Activated T-cell treated with anti-CD3 and anti-CD28 coated beads for 48 hours (primary cell): ENCODE data around the gene HOXD11.

ENCODE experiments used
- DNase-seq: peaks from one replicate; pipeline ENCODE4 v3.0.0-alpha.2; 2020; ENCODE audit warnings: low read depth

HOXD11 gene

DNA sequence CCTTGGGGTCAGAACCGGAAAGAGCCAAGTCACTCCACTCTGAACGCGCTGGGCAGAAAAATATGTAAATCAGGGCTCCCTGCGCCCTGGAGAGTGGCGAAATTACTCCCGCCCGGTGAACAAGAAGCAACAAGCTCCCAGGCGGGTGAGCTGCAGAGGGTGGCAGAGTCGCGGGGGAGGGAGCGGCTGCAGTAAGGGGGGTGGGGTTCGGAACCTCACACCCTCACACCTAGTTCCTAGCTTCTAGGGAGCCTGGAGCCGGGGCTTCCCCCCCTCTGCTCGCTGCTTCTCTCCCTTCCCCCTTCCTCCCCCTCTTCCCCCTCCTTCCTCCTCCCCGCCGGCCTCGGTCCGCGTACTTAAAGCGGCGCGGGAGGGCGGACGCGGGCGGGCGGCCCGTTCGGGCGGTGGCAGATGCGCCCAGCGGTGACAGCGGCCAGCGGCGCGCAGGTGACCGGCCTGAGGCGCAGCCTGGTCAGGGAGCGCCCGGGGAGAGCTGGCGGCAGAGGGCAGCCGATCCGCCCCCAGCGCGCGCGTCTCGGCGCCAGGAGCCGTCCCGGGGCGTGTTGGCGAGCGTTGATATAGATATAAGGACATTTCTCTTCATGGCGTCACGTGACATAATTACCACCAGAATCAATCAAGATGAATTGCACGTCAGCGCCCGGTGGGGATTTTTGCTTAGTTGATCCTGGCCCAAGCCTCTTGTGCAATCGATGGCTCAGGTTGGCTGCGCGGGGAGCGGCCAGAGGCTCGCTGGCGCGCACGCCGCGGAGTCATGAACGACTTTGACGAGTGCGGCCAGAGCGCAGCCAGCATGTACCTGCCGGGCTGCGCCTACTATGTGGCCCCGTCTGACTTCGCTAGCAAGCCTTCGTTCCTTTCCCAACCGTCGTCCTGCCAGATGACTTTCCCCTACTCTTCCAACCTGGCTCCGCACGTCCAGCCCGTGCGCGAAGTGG lies at the start of gene HOXD11:
Gene HOXD11 (plus strand): TSS at position 700 of the 959 bp plus-strand sequence. CDS start 76 bp downstream, at position 776.
- DNase-seq, result no peak

DNA sequence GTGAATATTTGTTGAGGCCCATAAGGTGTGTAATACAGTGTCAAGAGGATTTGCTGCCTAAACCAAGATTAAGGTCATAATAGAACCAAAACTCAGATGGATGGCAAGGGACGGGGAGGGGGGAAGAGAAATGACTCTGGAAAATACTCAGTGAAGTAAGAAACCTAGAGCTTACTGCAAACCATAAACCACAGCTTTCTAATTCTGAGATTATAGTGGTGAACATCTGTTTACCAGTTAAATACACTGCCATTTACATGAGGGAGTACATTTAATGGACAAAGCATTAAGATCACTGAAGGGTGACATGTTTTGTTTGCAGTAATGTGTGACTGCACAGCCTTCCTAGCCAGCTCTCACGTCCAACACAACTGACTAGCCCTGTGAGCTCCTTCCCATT lies 43.1 kb upstream of the HOXD11 start:
- DNase-seq, result no peak

DNA sequence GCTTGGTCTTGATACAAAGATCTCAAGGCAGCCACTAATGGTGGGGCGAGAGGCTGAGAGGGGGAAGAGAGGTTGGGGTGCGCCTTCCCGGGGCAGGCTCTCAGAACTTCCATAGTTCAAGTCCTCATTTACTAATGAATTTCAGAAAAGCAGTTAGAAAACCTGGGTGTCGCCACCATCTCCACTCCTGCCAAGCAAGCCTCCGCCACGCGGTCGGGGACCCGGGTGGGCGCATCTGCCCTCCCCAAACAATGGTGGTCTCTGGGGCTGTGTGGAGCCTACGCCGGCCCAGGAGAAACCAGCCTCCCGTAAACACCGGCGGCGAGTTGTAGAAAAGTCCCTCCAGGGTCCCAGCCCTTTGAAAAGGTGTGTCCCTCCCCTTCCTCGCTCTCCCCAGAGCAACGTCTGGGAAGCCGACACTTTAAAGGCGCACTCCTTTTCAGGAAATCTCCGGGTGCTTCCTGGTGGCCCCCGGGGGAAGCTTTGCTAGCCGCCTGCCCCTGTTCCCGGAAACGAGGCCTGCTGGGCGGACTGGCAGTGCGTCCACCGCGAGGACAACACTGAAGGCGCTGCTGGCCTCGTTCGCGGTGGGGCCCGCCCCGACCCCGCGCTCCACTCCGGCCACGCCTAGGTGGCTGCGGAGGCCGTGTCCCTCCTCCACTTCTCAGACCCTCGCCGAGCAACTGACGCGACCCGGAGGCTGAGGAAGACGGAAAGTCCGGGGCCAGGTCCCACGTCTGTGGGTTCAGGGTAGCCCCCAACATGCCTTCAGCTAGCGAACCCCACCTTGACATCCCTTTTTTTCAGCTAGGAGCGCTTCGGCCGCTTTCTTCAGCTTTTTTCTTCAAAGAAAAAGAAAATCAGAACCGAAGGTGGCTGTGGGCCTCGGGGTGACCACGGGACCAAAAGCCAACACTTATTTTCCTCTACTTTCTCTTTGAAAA lies 40.2 kb upstream of the HOXD11 start:
- no peak for DNase-seq

DNA sequence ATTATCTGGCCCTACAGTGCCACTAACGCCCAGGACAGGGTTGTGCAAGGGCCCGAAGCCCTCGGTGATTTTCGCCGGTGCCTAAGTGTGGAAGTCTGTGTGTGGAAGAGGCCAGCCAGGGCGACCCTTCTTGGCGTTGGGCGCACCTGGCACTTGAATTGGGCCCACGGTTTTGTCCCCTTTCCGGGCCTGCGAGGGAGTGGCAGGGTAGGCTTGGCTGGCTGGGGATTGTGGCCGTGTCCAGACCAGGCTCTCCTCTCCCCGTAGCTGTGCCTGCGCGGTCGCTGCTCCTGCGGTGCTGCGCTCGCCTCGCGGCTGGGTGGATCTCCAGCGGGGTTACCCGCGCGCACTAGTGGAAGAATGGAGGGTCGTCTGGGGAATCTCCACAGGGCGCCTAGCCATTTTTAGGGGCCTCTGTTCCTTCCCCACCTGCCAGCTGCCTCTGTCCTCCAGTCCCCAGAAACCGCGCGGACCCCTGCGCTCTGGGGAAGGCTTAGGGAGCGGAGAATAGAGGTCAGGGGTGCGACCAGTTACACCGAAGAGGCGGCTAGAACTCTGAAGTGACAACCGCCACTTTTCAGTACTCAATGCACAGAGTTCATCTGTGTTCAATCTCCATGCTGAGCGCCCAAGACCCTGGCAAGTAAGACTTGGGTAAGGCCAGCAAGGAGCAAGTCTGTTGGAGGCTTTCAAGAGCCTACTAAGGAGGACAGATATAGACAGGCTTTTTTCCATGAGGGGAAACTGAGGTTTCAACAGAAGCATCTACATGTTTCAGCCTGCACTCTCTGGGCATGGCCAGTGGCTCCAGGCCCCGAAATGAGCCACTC lies 39.3 kb upstream of the HOXD11 start:
- DNase-seq, result no peak

DNA sequence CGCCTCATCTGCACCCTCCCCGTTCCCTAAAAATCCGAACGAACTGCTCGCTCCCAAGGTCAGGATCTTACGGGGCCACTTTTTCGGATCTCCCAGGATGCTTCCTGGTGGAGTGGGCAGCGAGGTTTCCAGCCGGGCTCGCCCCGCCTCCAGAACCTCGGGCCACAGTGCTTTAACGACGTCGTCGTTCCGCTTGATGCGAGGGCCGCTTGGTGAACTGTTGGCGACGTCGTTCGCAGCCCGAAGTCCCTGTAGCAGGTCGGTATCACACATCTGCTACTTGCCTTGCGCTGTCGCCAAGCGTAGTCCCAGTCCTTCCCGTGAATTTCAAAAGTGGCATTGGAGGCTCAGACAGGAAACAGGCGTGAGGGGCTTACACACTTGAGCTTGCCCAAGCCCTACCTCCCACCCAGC lies 38.7 kb upstream of the HOXD11 start:
- no peak for DNase-seq

DNA sequence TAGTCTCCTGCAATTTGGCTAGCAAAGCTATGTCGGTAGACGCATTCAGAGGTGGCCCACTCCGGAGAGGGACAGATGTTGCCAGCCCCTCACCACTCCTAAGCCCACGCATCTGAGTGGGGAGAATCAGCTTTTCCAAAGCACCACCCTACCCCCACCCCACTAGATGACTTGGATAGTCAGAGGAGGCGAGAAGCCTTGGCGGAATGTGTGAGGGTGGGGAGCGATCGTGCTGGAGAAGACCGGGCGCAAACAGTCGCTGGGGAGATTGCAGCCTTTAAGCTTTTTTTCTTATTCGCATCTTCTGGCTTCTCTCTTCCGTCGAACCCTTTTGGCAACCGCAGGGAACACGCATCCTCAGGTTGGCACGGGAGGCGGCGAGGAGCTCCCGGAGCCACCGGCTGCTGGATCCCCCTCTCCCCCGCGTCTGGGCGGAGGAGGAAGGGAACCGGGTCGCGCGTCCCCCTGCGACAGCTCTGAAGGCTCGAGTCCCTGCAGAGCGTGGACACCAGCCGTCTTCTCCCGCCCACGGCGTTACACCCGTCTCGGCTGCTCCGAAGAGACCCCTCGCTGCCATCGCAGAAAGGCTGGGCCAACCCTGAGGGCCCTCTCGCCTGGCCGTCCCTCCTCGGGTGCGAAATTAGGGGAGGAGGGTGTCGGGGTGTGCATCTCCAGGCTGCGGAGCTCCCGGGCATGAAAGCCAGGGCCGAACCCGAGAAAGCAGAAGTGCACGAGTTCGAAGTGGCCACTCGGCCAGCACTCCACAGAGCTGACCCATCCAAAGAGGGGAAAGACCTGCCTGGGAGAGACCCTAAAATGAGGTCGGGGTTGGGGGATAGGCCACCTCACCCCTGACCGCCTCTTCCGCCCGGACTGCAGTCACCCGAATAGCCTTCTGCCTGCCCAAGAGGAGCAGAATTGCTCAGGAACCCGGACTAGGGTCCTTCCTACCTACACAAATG lies 35.5 kb upstream of the HOXD11 start:
- no peak for DNase-seq

DNA sequence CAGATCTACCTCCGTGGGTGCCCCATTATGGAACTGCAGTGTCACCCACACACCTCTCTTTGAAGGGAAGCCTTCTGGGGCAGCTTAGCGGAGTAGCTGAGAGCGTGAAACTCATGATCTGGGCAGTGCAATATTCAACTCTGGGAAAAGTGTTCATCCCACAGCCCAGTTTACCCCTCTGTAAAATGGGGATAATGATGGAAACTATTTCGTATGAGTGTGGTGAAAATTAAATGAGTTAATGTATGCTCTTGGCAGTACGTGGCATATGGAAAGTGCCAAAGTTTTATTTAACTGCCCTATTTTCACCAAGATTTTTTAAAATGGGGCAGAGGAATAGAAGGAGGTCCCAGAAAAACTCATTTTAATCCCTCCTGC lies 34.8 kb upstream of the HOXD11 start:
- no peak for DNase-seq

DNA sequence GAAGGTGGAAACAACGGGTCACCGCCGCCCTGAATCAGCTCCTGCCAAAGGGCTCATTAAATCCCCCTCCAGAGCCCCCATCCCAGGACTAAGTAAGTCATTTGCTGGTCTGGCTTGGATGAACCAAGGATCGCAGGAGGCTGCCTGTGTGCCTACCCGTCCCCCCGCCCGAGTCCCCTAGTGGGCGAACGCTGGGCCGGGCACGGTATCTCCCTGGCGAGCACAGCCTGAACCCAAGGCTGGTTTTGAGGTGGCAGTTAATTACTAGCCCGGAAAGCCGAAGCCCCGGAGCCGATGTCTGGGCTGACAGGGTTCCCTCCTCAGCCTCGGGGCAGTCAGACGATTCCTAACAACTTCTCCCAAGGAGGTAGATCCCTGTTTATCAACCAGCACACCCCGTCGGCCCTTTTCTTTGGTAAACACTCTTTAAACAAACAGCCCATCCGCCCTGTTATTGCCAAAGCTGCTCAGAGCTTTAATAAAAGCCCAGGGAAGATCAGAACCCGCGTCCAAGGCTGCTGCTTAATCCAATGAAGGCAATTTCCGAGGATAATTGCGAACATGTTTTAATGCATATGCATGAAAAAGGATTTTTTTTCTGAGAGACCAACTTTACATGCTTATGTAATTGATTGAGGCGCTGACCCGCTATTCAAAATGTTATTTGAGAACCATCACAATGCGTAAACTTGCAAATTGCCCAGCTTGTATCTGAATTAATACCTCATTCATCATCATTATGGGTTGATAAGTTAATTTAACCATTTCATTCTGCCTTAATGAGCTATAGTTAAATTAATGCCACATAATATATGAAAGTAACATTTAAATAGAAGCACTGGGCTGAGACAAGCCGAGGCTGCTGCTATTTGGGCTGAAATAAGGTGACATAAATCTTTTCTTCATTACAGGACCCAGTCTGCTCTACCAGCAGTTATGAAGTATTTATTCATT lies 33.9 kb upstream of the HOXD11 start:
- DNase-seq, result no peak

DNA sequence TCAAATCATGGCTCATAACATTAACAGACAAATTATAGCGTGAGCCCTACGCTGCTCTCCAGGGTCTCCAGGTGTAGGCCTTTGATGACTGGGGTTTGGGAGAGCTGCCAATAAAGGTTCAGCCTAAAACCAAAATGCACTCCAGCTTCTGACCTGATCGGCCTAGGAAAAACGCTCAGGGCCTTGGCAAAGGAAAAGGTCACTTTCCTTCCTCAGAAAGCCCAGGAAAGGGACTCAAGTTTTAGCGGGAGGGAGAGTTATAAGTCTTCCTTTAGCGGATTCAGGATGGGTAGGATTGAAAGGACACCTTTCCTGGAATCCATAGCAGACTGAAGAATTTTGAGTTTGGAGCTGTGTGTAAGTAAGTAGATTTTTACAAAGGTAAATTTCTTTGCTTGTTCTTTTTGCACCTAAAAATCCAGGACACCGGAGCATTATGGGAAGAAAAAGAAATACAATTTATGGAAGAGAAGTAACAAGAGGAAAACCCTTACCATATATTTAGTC lies 32.1 kb upstream of the HOXD11 start:
- DNase-seq, result no peak

DNA sequence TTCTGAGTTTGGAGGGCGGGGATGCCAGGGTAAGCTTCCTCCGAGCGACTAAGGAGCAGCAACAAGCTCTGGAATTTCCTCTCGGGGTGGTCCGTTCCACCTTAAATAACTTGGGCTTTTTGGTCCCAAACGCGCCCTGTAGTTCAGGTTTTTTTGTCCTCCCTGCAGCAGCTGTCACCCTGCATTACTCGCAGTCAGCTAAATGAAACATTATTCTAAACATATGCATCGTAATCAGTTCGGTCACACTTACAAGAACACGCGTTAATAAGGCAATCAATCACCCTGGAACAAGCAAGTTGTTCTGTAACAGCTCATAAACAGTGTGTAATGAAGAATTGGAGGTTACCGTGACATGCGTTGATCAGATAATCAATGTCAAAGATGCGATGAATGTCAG lies 31.6 kb upstream of the HOXD11 start:
- no peak for DNase-seq

DNA sequence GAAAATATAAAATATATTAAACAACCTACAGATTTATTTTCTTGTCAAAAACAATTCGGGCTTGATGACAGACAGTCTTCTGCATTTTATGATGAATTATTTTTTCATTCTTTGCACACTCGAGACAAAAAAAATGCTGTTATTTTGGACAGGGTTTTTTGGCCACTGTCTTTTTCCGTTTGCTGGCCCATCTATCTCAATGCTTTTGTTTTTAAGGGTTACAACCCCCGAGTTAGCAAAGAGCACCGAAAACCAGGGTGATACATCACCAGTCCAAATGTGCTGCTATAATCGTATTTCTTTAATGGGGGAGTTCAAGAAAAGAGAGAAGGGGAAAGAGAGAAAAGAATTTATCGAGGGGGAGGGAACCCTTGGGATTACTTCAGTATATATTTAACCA lies 31.0 kb upstream of the HOXD11 start:
- no peak for DNase-seq

DNA sequence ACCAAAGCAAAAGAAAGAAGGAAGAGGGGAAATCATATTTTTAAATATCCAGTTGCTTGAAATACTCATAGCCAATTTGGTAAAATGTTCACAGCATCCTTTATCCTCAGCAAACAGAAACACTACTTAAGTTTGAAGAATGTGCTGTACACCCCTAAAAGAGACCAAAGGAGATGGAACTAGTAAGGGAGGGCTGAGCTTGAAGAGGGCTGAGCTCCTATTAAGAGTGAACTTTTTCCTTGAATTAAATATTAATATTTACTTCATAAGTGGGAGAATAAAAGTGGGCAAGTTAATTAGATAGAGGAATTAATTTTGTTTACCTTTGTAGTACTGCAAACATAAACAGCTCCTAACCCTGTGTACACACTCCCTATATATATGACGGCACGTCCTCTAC lies 30.3 kb upstream of the HOXD11 start:
- no peak for DNase-seq

DNA sequence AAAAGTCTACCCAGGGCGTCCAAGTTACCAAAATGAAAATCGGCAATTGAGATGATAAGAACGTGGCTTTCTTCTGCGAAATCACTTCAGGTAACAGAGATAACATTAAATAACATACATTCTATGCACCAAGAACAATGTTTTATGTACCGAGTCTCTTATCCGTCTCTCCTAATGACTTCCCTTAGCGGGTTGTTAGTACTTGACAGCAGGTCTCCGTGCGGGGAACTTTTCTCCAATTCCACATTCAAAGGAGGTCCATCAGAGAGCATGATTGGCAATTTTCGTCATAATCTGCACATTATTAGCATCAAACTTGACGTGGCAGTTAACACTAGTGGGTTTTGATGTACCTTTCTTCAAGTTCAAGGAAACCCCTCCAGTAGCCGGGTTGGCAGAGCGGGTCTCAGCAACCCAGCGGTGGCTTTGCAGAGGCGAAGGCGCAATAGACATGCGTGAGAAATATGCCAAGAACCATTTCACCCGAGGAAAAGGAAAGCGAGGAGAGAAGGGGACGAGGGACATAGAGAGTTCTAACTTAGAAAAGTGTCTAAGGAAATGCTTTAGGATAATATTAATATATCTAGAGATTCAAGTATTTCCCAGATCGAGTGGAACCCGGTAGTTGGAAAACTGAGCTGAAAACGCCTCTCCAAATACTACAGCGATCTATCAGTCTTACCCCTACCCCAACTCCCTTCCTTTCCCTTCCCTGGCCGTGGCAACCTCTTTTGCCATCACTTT lies 28.4 kb upstream of the HOXD11 start:
- DNase-seq, result no peak

DNA sequence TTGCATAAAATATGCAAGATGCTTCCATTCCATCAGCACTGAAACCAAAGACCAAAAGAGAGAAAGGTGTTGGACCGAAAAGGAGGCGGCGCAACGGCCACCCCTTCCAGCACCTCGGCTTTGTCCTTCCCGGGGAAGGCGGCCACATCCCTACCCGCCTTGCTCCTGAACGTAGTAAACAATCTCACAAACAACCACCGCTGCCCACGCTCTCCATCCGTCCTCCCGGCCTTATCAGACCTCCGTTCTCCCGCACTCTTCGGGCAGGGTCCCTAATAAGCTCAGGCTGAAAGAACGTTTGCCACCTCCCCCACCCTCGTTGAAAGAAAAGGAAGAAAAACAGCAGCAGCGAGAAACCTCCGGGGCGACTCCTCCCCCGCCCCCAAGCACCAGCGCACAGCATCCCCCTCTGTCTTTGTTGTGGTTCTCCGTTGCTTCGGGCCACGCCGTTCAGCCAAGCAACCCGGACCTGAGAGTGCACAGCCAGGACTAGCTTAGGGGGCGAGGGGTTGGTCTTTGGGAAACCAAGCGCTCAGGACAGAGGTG lies 27.7 kb upstream of the HOXD11 start:
- DNase-seq, result no peak

DNA sequence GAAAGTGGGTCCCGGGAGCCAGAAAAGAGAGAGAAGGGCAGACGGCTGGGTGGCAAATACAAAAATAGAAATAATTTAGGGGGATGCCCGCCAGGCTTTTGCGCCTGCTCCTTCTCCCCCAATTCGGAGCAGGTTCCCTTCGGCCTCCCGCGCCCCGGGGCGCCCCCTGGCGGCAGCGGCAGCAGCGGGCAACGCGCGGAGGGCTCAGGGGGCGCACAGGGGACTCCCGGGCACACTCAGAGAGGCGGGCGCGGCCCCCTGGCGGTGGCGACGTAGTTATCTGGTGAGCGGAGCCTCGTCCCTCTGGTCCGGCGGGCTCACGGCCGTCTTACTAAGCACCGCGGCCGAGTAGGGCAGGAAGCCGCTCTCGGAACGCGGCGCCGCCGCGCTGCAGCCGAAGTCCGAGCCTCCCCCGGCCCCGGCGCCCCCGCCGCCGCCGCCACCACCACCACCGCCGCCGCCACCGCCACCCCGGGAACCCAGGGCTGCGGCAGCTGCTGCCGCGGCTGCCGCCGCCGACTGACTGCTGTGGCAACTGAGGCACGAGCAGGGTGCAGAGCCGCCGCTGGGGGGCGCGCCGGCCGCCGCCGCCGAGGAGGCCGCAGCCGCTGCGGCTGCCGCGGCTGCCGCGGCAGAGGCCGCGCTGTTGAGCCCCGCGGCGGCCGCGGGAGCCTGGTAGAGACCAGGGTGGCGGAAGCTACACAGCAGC lies 27.1 kb upstream of the HOXD11 start:
- DNase-seq, result peak; percentile 49

DNA sequence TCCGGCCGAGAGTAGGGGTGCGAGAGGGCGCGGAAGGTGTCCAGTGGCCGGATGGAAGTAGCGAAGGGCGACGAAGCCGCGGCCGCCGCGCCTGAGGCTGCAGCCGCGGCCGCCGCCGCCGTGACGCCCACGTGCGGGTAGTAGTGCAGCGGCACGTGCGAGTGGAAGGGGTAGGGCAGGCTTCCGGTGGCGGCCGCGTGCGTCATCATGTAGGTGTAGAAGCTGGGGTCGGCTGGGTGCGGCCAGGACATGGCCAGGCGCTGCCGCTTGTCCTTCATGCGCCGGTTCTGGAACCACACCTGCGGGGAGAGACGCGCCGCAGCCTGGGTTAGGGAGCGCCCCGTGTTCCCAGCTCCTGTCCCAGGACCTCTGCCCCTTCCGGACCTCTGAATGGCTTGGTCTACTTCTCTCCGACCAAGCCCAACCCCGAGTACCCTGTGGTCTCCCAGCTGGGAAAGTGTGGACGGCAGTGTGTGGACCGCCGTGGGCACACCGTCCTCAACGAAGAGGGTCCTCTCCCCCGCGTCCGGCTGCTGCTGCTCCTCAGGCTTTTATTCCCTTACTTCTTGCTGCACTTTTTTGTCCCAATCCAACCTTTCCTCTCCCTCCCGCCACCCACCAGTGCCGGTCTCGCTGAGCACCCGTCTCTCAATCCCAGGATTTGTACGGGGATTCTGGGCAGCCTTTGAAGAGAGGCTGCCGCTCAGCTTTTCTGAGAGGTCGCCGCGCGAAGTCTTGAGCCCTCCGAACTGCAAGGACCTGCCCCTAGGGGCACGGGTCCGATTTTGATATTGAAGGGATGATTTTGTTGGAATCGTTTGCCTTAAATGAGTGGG lies 26.3 kb upstream of the HOXD11 start:
- DNase-seq, result no peak

DNA sequence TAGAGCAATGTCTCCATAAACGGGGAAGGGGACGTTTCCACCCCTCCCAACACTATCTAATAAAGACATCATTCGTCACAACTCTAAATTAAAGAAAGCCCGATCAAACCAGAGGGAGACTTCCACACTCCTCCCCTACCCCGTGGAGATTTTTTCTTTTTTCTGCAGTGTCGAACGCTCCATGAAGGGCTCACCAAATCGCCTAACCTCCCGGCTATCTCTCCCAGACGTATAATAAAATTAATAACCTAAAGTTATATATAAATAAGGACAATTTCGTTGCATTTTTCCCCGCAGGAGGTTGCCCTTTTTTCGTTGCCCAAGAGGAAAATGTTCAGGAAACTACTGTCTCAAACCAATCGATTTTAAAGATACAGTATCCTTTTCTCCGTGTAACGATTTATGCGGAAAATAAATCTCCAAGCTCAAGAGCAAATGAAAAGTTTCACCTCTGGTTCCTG lies 25.7 kb upstream of the HOXD11 start:
- no peak for DNase-seq
